GM12878 (cell line): Measurements from ENCODE around the gene SVEP1. TPM values are rescaled to one million over a fixed set of nuclear protein-coding genes. Genes with fewer than 3 reads are reported as not detected.

Experiments used
- ATAC-seq: fragments of 200-7000 bp; cut with Tn5 transposase; 3 replicates; pipeline ENCODE4 v1.9.1; 2020; ENCODE audit warnings: mild to moderate bottlenecking, moderate library complexity
- BruUV-seq: library from RNA; stranded (reverse); fragments of 400-500 nt; replicated peaks from 2 replicates; lab custom pipeline; 2021; lab: Mats Ljungman, UMichigan
- CTCF ChIA-PET: fragments of 300-600 bp; sonication (Branson Sonifier 250); formaldehyde crosslinking; extraction: SDS; loops from one replicate; lab custom pipeline; 2021; ENCODE audit warnings: inconsistent platforms; lab: Yijun Ruan, JAX
- POLR2A ChIA-PET: fragments of 350-600 bp; formaldehyde crosslinking; extraction: SDS; loops from one replicate; lab custom pipeline; 2021; ENCODE audit warnings: inconsistent platforms; lab: Charles Lee
- RAD21 ChIA-PET: fragments of 300-600 bp; sonication (Branson Sonifier 250); formaldehyde crosslinking; loops from one replicate; lab custom pipeline; 2023; ENCODE audit warnings: antibody characterized with exemption; ENCODE audit not compliant: unreplicated experiment; lab: Charles Lee
- SMC1A ChIA-PET: fragments of 300-600 bp; sonication (Branson Sonifier 250); formaldehyde crosslinking; loops from one replicate; lab custom pipeline; 2023; ENCODE audit not compliant: unreplicated experiment, uncharacterized antibody; lab: Charles Lee
- DNase-seq: peaks from one replicate; pipeline ENCODE4 v3.0.0-alpha.2; 2011; ENCODE audit warnings: low read depth, low spot score
- FAIRE-seq: peaks from 3 replicates; lab custom pipeline; 2011; peaks lifted over from hg19 to GRCh38; lab: Jason Lieb, UNC
- H2AFZ ChIP-seq: 2 replicates; pipeline ENCODE4 v1.6.0; 2011; ENCODE audit warnings: low read depth, low read length, control low read depth; ENCODE audit not compliant: control insufficient read depth
- H3K27ac ChIP-seq: 2 replicates; pipeline ENCODE4 v1.5.1; 2011; ENCODE audit warnings: control low read depth; ENCODE audit not compliant: control insufficient read depth, insufficient read depth
- H3K27me3 ChIP-seq, 2 experiments: replicated peaks in 1 of 2; 2 replicates each; pipeline versions ENCODE4 v1.6.0 to v1.6.1; 2011; ENCODE audit warnings: low read length in 1 of 2; ENCODE audit not compliant: control insufficient read depth in 2 of 2, insufficient read depth in 2 of 2
- H3K36me3 ChIP-seq, 2 experiments: 2 replicates each; pipeline ENCODE4 v1.5.1; 2011; ENCODE audit warnings: low read length in 1 of 2; ENCODE audit not compliant: control insufficient read depth in 2 of 2, insufficient read depth in 2 of 2
- H3K4me1 ChIP-seq: 2 replicates; pipeline ENCODE4 v1.6.1; 2011; ENCODE audit warnings: mild to moderate bottlenecking, low read length, moderate library complexity, mixed read lengths; ENCODE audit not compliant: control insufficient read depth, insufficient read depth
- H3K4me2 ChIP-seq: 2 replicates; pipeline ENCODE4 v1.6.0; 2011; ENCODE audit warnings: control low read depth; ENCODE audit not compliant: control insufficient read depth, insufficient read depth
- H3K4me3 ChIP-seq: fragments of 200-600 bp; sonication (generic); 2 replicates; pipeline ENCODE4 v1.5.1; 2016
- H3K79me2 ChIP-seq: 2 replicates; pipeline ENCODE4 v1.6.0; 2011; ENCODE audit warnings: low read length; ENCODE audit not compliant: control insufficient read depth, insufficient read depth
- H3K9ac ChIP-seq: 2 replicates; pipeline ENCODE4 v1.8.0; 2011; ENCODE audit warnings: low read length, control low read depth, mixed read lengths; ENCODE audit not compliant: control insufficient read depth, insufficient read depth
- H3K9me3 ChIP-seq: replicated peaks from 3 replicates; pipeline ENCODE4 v1.5.1; 2011; ENCODE audit warnings: mild to moderate bottlenecking, low read length; ENCODE audit not compliant: control insufficient read depth, insufficient read depth
- H4K20me1 ChIP-seq: 2 replicates; pipeline ENCODE4 v1.6.0; 2011; ENCODE audit not compliant: control insufficient read depth, insufficient read depth
- ATF2 ChIP-seq: IDR thresholded peaks from 2 replicates; pipeline ENCODE4 v1.6.1; 2012; ENCODE audit warnings: low read length, inconsistent platforms
- ATF7 ChIP-seq: fragments of 450-650 bp; IDR thresholded peaks from 2 replicates; pipeline ENCODE4 v1.6.1; 2016; ENCODE audit warnings: low read depth, mild to moderate bottlenecking
- BCLAF1 ChIP-seq: fragments of 450-650 bp; IDR thresholded peaks from 2 replicates; pipeline ENCODE4 v1.6.1; 2017; ENCODE audit warnings: antibody characterized with exemption, mild to moderate bottlenecking, moderate library complexity
- CBFB ChIP-seq: IDR thresholded peaks from 2 replicates; pipeline ENCODE4 v1.6.1; 2016; ENCODE audit warnings: antibody characterized with exemption, low read depth
- E2F8 ChIP-seq: fragments of 450-650 bp; IDR thresholded peaks from 2 replicates; pipeline ENCODE4 v1.6.1; 2018; ENCODE audit warnings: mild to moderate bottlenecking, low read depth, moderate library complexity; ENCODE audit not compliant: partially characterized antibody
- ELK1 ChIP-seq: IDR thresholded peaks from 2 replicates; pipeline ENCODE4 v1.6.1; 2012; ENCODE audit warnings: low read depth, low read length, improper control_type of control experiment
- JUND ChIP-seq: IDR thresholded peaks from 2 replicates; pipeline ENCODE4 v1.6.1; 2012; ENCODE audit warnings: low read depth, mild to moderate bottlenecking, low read length, improper control_type of control experiment, moderate library complexity
- NR2C2 ChIP-seq: IDR thresholded peaks from 2 replicates; pipeline ENCODE4 v1.6.1; 2011; ENCODE audit warnings: borderline replicate concordance, low read depth; ENCODE audit not compliant: control insufficient read depth, insufficient read length
- RAD51 ChIP-seq: fragments of 450-650 bp; IDR thresholded peaks from 2 replicates; pipeline ENCODE4 v1.6.1; 2016; ENCODE audit warnings: moderate library complexity, mild to moderate bottlenecking, inconsistent platforms
- RUNX3 ChIP-seq: IDR thresholded peaks from 2 replicates; pipeline ENCODE4 v1.6.1; 2012; ENCODE audit warnings: low read length, inconsistent platforms
- SIX5 ChIP-seq: IDR thresholded peaks from 2 replicates; pipeline ENCODE4 v1.6.1; 2011; ENCODE audit warnings: mild to moderate bottlenecking, low read depth, low read length, moderate library complexity; ENCODE audit not compliant: severe bottlenecking
- SMARCA5 ChIP-seq: fragments of 450-650 bp; IDR thresholded peaks from 2 replicates; pipeline ENCODE4 v1.6.1; 2017; ENCODE audit warnings: mild to moderate bottlenecking
- TCF12 ChIP-seq: IDR thresholded peaks from 2 replicates; pipeline ENCODE4 v1.6.1; 2011; ENCODE audit warnings: low read depth, mild to moderate bottlenecking, low read length
- WGBS: methylation state at CpG from one replicate; pipeline ENCODE4 v1.1.6; 2016; ENCODE audit warnings: low lambda C conversion rate; ENCODE audit not compliant: insufficient replicate concordance, insufficient coverage; ENCODE audit errors: missing lambda C conversion rate; 5-methylcytosine and 5-hydroxymethylcytosine counted together
- in situ Hi-C: fragments of 300-500 bp; cut with MboI; formaldehyde crosslinking; loops from 9 replicates; pipeline ENCODE4 v1.14.3; 2018; ENCODE audit warnings: mixed read lengths
- intact Hi-C: fragments of 100-400 bp; cut with micrococcal nuclease; formaldehyde crosslinking; loops from one replicate; pipeline ENCODE4 v1.14.2; 2022; ENCODE audit not compliant: unreplicated experiment
- polyA plus RNA-seq, 11 experiments: library from polyadenylated mRNA; depleted of rRNA in 4 of 11; unstranded in 6 of 11; stranded (reverse) in 5 of 11; fragments of >200 nt; fragmentation: Nextera tagmentation in 4 of 11; fragmentation: Illumina TruSeq in 1 of 11; extraction: Ambion mirVana in 4 of 11; extraction: Trizol in 1 of 11; gene quantifications; 1 replicate in 1 of 11; 2 replicates in 10 of 11; pipeline versions ENCODE4 v1.2.1 to v1.2.3, GENCODE V29; 2011 to 2016; ENCODE audit warnings: inconsistent platforms in 2 of 11, missing spikeins in 2 of 11, low read depth in 1 of 11
- total RNA-seq, 4 experiments: library from RNA; depleted of rRNA in 3 of 4; stranded (reverse); fragments of >200 nt in 3 of 4; fragmentation: Illumina TruSeq in 1 of 4; extraction: Trizol in 1 of 4; gene quantifications; 2 replicates each; pipeline versions ENCODE4 v1.2.1 to v1.2.3, GENCODE V29; 2013 to 2021

SVEP1 gene
- total and polyA plus RNA-seq, 10 of the 15 experiments (the other 5 are each of a cell fraction or from before 2014, with no cell fraction given), result under 0.01 to 0.05 (median 0.01) TPM; not detected in 5

- TF ChIP-seq BCLAF1 (no peak), RUNX3 (no peak), SIX5 (no peak)
Measured at GRCh38 chr9:110573305-110573704, 6.2 kb downstream of the SVEP1 start (continued).

GRCh38 chr9:110571801-110572483 is 7.6 kb downstream of the SVEP1 start:
- Histone ChIP-seq H2AFZ (no peak overlapping the region), H3K9ac (no peak overlapping the region), H3K9me3 (no peaks in the 10 kb centered on the region), H3K79me2 (no peaks in the 10 kb centered on the region), H3K36me3 (no peaks in the 10 kb centered on the region), H3K27ac (no peak overlapping the region), H4K20me1 (no peaks in the 10 kb centered on the region), H3K4me2 (no peak overlapping the region), H3K27me3 (no peaks in the 10 kb centered on the region), H3K4me3 (no peak overlapping the region), H3K4me1 (no peaks in the 10 kb centered on the region)
- SMC1A ChIA-PET, result no interaction called here
- in situ Hi-C loops (no loop called here), intact Hi-C loops (no loop called here)
- FAIRE-seq (no peak), DNase-seq (no peak), ATAC-seq (no peak)
- CTCF ChIA-PET, result no interaction called here
- WGBS, result 18% methylated on average over 2 of the region's 2 CpGs
- POLR2A ChIA-PET, result no interaction called here
- BruUV-seq, result no TSS peak
- RAD21 ChIA-PET, result no interaction called here
- TF ChIP-seq ATF7 (no peak), TCF12 (no peak), ATF2 (no peak), SMARCA5 (no peak), NR2C2 (no peak), CBFB (no peak), RAD51 (no peak), ELK1 (no peak), JUND (no peak), E2F8 (no peak)
